Breast epithelium (tissue), 3 donors: ENCODE data around the gene WDR36.

ENCODE experiments used
- POLR2A ChIP-seq: fragments of 450-650 bp; IDR thresholded peaks from one replicate; pipeline ENCODE4 v1.6.1; 2016; ENCODE audit warnings: antibody characterized with exemption, mild to moderate bottlenecking, moderate library complexity
- TF ChIP-seq, protein P1 (sequence below), 3 donors: fragments of 450-650 bp; IDR thresholded peaks; one replicate each; pipeline ENCODE4 v1.5.1; 2016 to 2017; ENCODE audit warnings: antibody characterized with exemption in 3 of 3, mild to moderate bottlenecking in 3 of 3, moderate library complexity in 3 of 3

DNA sequence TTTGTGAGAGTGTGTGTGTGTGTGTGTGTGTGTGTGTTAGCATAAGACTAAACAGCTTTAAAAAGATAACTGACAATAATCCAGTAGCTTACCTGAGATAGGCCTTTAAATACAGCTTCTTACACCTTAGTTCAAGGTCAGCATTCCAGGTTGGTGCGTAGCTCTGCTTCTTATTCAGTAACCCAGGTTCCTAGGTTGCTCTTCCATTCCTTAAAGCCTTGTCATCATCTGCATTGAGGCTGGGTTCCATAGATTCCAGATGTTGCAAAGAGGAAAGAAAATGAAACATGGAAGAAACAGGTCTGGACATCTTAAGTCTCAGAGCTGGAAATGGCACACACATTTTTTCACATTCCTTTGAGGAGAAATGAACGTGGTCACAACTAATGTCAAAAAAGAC is 78.1 kb downstream of the WDR36 start:
- TF ChIP-seq, protein P1, sequence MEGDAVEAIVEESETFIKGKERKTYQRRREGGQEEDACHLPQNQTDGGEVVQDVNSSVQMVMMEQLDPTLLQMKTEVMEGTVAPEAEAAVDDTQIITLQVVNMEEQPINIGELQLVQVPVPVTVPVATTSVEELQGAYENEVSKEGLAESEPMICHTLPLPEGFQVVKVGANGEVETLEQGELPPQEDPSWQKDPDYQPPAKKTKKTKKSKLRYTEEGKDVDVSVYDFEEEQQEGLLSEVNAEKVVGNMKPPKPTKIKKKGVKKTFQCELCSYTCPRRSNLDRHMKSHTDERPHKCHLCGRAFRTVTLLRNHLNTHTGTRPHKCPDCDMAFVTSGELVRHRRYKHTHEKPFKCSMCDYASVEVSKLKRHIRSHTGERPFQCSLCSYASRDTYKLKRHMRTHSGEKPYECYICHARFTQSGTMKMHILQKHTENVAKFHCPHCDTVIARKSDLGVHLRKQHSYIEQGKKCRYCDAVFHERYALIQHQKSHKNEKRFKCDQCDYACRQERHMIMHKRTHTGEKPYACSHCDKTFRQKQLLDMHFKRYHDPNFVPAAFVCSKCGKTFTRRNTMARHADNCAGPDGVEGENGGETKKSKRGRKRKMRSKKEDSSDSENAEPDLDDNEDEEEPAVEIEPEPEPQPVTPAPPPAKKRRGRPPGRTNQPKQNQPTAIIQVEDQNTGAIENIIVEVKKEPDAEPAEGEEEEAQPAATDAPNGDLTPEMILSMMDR (IDR thresholded peaks at IDR 0.05): no peak
- no peak for TF ChIP-seq POLR2A
